ENCODE data around the gene EFHC2. TPM values are rescaled to one million over a fixed set of nuclear protein-coding genes. Genes with fewer than 3 reads are reported as not detected.
A peak's percentile ranks its signal among the peaks of the same experiment; 100 is the strongest.

The EFHC2 gene
- total and polyA plus RNA-seq, 12 donors: 1.5 to 17.9 (median 10.3) TPM

DNA sequence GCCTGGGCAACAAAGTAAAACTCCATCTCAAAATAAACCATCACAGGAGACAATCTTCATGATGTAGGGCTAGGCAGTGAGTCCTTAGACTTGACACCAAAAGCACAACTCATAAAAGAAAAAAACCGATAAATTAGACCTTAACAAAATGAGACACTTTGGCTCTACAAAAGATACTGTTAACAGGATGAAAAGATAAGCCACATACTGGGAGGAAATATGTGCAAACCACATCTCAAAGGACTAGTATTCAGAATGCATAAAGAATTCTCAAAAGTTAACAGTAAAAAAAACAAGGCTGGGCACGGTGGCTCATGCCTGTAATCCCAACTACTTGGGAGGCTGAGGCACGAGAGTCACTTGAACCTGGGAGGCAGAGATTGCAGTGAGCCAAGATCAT, 13.2 kb downstream of the EFHC2 start:
- WGBS, 2 donors: 75 to 78% methylated on average over 3 of the region's 3 CpGs
- Histone ChIP-seq H3K27ac (no peak overlapping the region), H3K4me1 (no peaks in the 10 kb centered on the region), H3K9me3 (no peaks in the 10 kb centered on the region), H3K27me3 (peaks cover 0 to 29% (median 0%) of the 10 kb centered on the region in 7 donors), H3K36me3 (no peaks in the 10 kb centered on the region), H3K4me3 (no peak overlapping the region)
- no peak for DNase-seq
- intact Hi-C loops (cut with DNase I): no loop called here
- TF ChIP-seq, protein P1, sequence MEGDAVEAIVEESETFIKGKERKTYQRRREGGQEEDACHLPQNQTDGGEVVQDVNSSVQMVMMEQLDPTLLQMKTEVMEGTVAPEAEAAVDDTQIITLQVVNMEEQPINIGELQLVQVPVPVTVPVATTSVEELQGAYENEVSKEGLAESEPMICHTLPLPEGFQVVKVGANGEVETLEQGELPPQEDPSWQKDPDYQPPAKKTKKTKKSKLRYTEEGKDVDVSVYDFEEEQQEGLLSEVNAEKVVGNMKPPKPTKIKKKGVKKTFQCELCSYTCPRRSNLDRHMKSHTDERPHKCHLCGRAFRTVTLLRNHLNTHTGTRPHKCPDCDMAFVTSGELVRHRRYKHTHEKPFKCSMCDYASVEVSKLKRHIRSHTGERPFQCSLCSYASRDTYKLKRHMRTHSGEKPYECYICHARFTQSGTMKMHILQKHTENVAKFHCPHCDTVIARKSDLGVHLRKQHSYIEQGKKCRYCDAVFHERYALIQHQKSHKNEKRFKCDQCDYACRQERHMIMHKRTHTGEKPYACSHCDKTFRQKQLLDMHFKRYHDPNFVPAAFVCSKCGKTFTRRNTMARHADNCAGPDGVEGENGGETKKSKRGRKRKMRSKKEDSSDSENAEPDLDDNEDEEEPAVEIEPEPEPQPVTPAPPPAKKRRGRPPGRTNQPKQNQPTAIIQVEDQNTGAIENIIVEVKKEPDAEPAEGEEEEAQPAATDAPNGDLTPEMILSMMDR (IDR thresholded peaks at IDR 0.05): no peak
- no peak for ATAC-seq

DNA sequence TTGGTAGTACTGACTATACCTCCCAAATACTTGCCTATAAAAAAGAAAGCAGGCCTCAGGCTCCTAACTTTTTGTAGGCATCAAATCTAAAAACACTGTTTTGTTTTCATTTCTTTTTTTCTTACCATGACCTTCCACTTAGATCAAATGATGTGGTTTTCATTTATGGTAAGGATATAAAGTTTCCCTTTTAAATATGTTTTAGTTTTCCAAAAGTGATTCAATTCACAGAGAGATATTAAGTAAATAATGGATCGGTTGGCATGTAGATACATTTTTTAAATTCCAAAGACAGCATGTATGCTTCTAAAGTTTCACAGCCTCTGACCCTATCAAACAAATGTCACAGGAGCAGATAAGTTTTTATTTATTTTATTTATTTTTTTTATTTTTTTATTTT, 23.9 kb downstream of the EFHC2 start:
- no peak overlapping the region for H3K4me3 ChIP-seq
- WGBS, 2 donors: 95 to 97% methylated on average over 1 of the region's 1 CpG
- no peaks in the 10 kb centered on the region for H3K27me3 ChIP-seq
- no peaks in the 10 kb centered on the region for H3K36me3 ChIP-seq
- H3K27ac ChIP-seq: no peak overlapping the region
- ATAC-seq (no peak), DNase-seq (no peak)
- no peaks in the 10 kb centered on the region for H3K4me1 ChIP-seq
- intact Hi-C loops (cut with DNase I): no loop called here
- peaks cover 0 to 8% (median 0%) of the 10 kb centered on the region in 11 donors for H3K9me3 ChIP-seq
- TF ChIP-seq, protein P1 (IDR thresholded peaks at IDR 0.05): no peak

DNA sequence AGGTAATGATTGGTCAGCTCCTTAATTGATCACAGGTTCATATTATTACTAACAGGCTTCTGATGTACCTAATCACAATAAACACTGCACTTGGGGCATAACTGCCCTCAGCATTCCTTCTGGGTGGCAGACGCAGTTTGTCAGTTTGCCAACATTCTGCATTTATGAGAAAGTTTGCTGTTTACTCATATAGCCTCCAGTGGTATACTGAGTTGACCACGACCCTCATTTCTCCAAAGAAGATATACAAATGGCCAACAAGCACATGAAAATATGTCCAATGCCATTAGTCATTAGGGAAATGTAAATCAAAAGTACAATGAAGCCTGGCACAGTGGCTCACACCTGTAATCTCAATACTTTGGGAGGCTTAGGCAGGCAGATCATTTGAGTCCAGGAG, 26.3 kb downstream of the EFHC2 start:
- DNase-seq (no peak), ATAC-seq (no peak)
- Histone ChIP-seq H3K36me3 (no peaks in the 10 kb centered on the region), H3K4me3 (no peak overlapping the region), H3K27me3 (peaks cover 0 to 9% (median 0%) of the 10 kb centered on the region in 7 donors), H3K27ac (no peak overlapping the region), H3K4me1 (peaks cover 0 to 16% (median 0%) of the 10 kb centered on the region in 9 donors), H3K9me3 (peaks cover 0 to 8% (median 0%) of the 10 kb centered on the region in 11 donors)
- 85 to 95% methylated on average over 2 of the region's 2 CpGs for WGBS, 2 donors
- TF ChIP-seq, protein P1 (IDR thresholded peaks at IDR 0.05): no peak
- intact Hi-C loops (cut with DNase I): no loop called here

DNA sequence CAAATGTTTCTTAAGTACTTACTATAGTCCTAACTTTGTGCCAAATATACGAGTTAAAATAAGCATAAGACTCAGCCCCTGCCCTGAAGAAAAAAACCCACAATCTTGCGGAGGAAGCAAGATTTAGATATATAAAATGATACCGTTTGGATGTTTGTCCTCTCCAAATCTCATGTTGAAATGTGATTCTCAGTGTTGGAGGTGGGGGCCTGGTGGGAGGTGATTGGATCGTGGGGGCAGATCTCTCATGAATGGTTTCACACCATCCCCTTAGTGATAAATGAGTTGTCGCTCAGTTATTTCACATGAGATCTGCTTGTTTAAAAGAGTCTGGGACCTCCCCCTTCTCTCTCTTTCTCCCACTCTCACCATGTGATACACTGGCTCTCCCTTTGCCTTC, 28.7 kb downstream of the EFHC2 start:
- H3K4me1 ChIP-seq: peaks cover 0 to 16% (median 0%) of the 10 kb centered on the region in 9 donors
- DNase-seq (no peak), ATAC-seq (no peak)
- no peak overlapping the region for H3K4me3 ChIP-seq
- no peaks in the 10 kb centered on the region for H3K36me3 ChIP-seq
- intact Hi-C loops (cut with DNase I): no loop called here
- TF ChIP-seq, protein P1 (IDR thresholded peaks at IDR 0.05): no peak
- H3K27me3 ChIP-seq: peaks cover 0 to 30% (median 0%) of the 10 kb centered on the region in 7 donors
- H3K27ac ChIP-seq: peak overlapping the region in 5 of 10 donors; percentile 58 to 73 (median 64)
- H3K9me3 ChIP-seq: peaks cover 0 to 7% (median 0%) of the 10 kb centered on the region in 11 donors
- 67 to 71% methylated on average over 5 of the region's 5 CpGs for WGBS, 2 donors
